Measurements from ENCODE around the gene GRM8. TPM values are rescaled to one million over a fixed set of nuclear protein-coding genes. Genes with fewer than 3 reads are reported as not detected.

GRM8 gene
- total RNA-seq, 1 donor from 2014 or later = 7.8 TPM

DNA sequence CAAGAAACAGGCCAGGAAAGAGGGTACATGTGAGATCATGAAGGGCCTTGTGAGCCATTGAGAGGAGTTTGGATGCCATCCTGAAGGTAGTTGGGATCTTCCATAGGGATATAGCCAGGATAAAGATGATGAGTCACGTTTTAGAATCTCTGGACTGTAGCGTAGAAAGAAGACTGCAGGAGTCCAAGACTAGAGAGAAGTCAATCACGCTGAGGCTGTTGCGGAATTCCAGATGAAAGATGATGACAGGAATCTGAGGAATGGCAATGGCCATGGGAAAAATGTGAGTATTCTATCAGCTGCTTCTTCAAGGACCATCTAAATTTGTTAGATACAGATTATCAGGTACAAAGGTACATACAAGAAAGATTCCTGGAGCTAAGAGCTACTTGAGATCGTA, 711.3 kb downstream of the GRM8 start:
- TF ChIP-seq, protein P1, sequence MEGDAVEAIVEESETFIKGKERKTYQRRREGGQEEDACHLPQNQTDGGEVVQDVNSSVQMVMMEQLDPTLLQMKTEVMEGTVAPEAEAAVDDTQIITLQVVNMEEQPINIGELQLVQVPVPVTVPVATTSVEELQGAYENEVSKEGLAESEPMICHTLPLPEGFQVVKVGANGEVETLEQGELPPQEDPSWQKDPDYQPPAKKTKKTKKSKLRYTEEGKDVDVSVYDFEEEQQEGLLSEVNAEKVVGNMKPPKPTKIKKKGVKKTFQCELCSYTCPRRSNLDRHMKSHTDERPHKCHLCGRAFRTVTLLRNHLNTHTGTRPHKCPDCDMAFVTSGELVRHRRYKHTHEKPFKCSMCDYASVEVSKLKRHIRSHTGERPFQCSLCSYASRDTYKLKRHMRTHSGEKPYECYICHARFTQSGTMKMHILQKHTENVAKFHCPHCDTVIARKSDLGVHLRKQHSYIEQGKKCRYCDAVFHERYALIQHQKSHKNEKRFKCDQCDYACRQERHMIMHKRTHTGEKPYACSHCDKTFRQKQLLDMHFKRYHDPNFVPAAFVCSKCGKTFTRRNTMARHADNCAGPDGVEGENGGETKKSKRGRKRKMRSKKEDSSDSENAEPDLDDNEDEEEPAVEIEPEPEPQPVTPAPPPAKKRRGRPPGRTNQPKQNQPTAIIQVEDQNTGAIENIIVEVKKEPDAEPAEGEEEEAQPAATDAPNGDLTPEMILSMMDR (IDR thresholded peaks at IDR 0.05; ENCODE audit: partially characterized antibody, unreplicated experiment) = no peak
- Mint-ChIP-seq H3K9me3 (ENCODE audit: unreplicated experiment) (no peaks in the 10 kb centered on the region), H3K27me3 (ENCODE audit: unreplicated experiment) (no peaks in the 10 kb centered on the region), H3K27ac (ENCODE audit: unreplicated experiment) (no peak overlapping the region), H3K4me1 (ENCODE audit: low read depth, unreplicated experiment) (no peaks in the 10 kb centered on the region), H3K36me3 (ENCODE audit: unreplicated experiment) (no peaks in the 10 kb centered on the region), H3K4me3 (ENCODE audit: unreplicated experiment) (no peak overlapping the region)
- DNase-seq = no peak

DNA sequence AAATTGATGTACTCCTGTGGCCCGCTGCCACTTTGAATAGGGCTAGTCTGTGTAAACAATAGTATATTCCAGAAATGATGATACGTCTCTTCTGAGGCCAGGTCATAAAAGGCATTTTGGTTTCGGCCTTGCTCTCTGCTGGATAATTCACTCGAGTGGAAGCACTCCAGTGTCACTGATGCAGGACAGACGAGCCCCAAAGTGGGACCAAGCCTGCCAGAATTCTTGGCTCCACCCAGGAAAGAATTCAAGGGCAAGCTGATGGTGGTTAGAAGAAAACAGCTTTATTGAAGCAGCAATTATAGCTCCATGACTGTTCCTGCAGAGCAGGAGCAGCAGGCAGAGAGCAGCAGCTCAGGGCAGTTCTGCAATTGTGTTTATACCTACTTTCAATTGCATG, 717.6 kb downstream of the GRM8 start:
- TF ChIP-seq, protein P1 (IDR thresholded peaks at IDR 0.05; ENCODE audit: partially characterized antibody, unreplicated experiment) = no peak
- Mint-ChIP-seq H3K4me3 (ENCODE audit: unreplicated experiment) (no peak overlapping the region), H3K36me3 (ENCODE audit: unreplicated experiment) (no peaks in the 10 kb centered on the region), H3K27ac (ENCODE audit: unreplicated experiment) (no peak overlapping the region), H3K4me1 (ENCODE audit: low read depth, unreplicated experiment) (peaks cover 3% of the 10 kb centered on the region), H3K27me3 (ENCODE audit: unreplicated experiment) (peaks cover 2% of the 10 kb centered on the region), H3K9me3 (ENCODE audit: unreplicated experiment) (no peaks in the 10 kb centered on the region)
- no peak for DNase-seq

DNA sequence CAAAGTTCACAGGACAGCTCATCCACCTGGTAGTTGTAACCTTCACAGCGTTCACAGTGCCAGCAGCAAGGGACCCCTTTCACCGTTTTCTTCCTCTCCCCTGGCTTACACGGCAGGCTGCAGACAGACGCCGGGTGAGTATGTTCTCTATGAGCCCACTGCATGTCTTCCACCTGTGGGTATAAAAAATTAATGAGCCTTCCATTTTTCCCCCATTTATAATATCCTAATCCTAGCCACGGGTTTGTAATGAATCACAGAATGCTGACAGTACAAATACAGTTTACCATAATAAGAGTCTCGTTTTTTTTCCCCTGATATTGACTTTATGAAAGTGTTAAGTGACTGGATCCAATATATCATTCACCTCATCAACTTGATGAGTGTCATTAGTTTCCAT, 719.0 kb downstream of the GRM8 start:
- Mint-ChIP-seq H3K36me3 (ENCODE audit: unreplicated experiment) (no peaks in the 10 kb centered on the region), H3K27me3 (ENCODE audit: unreplicated experiment) (peaks cover 2% of the 10 kb centered on the region), H3K9me3 (ENCODE audit: unreplicated experiment) (no peaks in the 10 kb centered on the region), H3K27ac (ENCODE audit: unreplicated experiment) (no peak overlapping the region), H3K4me3 (ENCODE audit: unreplicated experiment) (no peak overlapping the region), H3K4me1 (ENCODE audit: low read depth, unreplicated experiment) (peaks cover 3% of the 10 kb centered on the region)
- DNase-seq = no peak
- TF ChIP-seq, protein P1 (IDR thresholded peaks at IDR 0.05; ENCODE audit: partially characterized antibody, unreplicated experiment) = no peak

DNA sequence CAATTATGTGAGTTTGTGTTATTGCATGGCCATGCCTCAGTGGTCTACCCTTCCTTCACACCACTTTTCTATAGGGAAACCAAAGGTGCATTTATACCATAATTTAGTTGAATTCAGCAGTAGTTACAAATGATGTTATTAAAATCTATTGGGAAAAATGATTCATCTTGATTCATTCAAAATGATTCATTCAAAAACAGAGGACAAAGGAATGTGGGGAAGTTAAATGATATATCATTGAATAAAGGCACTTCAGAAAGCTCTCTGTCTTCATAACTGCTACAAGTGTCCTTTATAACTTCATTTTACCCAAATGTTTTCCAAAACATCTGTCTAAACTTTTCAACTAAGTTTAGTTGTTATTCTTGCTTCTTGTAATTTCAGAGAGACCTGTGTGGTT, 722.9 kb downstream of the GRM8 start:
- Mint-ChIP-seq H3K27ac (ENCODE audit: unreplicated experiment) (no peak overlapping the region), H3K9me3 (ENCODE audit: unreplicated experiment) (no peaks in the 10 kb centered on the region), H3K4me1 (ENCODE audit: low read depth, unreplicated experiment) (peaks cover 3% of the 10 kb centered on the region), H3K27me3 (ENCODE audit: unreplicated experiment) (peaks cover 2% of the 10 kb centered on the region), H3K36me3 (ENCODE audit: unreplicated experiment) (no peaks in the 10 kb centered on the region), H3K4me3 (ENCODE audit: unreplicated experiment) (no peak overlapping the region)
- TF ChIP-seq, protein P1 (IDR thresholded peaks at IDR 0.05; ENCODE audit: partially characterized antibody, unreplicated experiment) = no peak
- no peak for DNase-seq

DNA sequence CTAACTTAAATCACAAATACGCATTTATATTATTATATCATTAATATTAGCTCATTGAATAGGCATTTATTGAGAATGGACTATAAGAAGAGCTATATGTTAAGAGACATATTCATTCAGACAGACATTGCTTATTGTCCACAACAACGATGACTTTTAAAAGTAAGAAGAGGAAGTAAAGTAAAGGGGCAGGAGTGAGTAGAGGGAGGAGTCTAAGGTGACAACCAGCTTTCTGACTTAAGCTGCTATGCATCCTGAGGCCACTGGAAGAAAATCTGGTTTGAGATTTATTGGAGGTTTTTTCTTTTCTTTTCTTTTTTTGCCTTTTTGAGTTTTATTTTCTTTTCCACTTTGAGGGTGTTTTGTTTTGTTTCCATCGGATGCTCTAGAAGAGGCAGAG, 723.5 kb downstream of the GRM8 start:
- Mint-ChIP-seq H3K27ac (ENCODE audit: unreplicated experiment) (no peak overlapping the region), H3K9me3 (ENCODE audit: unreplicated experiment) (no peaks in the 10 kb centered on the region), H3K27me3 (ENCODE audit: unreplicated experiment) (no peaks in the 10 kb centered on the region), H3K4me1 (ENCODE audit: low read depth, unreplicated experiment) (no peaks in the 10 kb centered on the region), H3K4me3 (ENCODE audit: unreplicated experiment) (no peak overlapping the region), H3K36me3 (ENCODE audit: unreplicated experiment) (no peaks in the 10 kb centered on the region)
- TF ChIP-seq, protein P1 (IDR thresholded peaks at IDR 0.05; ENCODE audit: partially characterized antibody, unreplicated experiment) = no peak
- no peak for DNase-seq
